ENCODE results near the gene EVC2.

EVC2 gene

DNA sequence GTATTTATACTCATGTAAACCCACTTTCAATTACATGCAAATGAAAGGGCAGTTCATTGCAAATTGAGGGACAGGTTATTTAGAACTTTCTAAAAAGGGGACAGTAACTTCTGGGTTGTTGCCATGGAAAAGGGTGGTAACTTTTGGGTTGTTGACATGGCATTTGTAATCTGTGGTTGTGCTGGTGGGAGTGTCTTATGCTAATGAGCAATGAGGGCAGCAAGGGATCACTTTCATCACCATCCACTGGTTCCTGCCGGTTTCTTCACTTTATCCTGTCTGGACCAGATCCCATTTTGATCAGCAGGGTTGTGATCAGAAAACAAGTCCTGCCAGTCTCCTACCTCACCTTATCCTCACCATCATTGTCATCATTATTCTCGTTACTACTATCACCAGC is 34.6 kb upstream of the EVC2 start:
- no peak for TF ChIP-seq CTCF (IDR thresholded peaks at IDR 0.05; ENCODE audit: borderline replicate concordance, insufficient read depth, low read depth, low read length)
- no peak overlapping the region for H3K4me3 ChIP-seq (ENCODE audit: low read depth, low read length)

DNA sequence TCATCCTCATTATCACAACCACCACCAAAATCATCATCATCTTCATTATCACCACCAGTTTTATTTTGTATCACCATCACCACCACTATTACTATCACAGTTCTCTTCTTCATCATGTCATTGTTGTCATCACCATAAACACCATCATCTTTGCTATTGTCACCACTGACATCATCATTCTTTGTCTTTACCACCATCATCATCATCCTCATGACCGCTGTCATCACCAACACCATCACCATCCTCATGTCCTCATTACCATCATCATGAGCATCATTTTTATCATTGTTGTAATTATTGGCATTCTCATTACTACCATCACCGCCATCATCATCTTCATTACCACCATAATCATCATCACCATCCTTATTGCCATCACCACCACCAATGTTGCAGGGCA is 34.0 kb upstream of the EVC2 start:
- no peak for TF ChIP-seq CTCF (IDR thresholded peaks at IDR 0.05; ENCODE audit: borderline replicate concordance, insufficient read depth, low read depth, low read length)
- no peak overlapping the region for H3K4me3 ChIP-seq (ENCODE audit: low read depth, low read length)

DNA sequence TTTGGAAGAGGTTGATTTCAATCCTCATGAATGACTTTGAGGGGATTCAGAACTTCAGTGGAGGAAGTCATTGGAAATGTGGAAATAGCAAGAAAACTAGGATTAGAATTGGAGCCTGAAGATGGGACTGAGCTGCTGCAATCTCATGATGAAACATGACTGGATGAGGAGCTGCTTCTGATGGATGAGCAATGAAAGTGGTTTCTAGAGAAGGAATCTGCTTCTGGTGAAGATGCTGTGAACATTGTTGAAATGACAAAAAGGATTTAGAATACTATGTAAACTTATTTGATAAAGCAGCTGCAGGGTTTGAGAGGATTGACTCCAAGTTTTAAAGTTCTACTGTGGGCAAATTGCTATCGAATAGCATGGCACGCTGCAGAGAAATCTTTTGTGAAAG is 29.7 kb upstream of the EVC2 start:
- TF ChIP-seq CTCF (IDR thresholded peaks at IDR 0.05; ENCODE audit: borderline replicate concordance, insufficient read depth, low read depth, low read length): no peak
- H3K4me3 ChIP-seq (ENCODE audit: low read depth, low read length): no peak overlapping the region

DNA sequence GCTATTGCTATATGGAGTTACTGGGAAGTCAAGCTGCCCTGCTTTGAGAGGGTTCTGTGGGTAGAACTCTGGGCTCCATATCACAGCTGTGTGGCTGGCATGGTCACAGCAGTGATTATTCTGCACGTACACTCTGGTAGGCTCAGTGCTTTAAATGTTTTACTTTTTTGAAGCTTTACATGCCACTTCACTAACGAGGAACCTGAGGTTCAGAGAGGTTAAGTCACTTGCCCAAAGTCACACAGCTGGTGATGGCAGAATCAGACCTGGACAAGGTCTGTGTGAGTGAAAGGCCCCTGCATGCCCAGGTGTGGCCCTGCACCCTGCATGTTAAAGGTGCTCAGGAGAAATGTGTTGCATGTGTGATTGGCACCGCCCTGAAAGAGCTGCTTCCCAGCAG is 27.1 kb upstream of the EVC2 start:
- no peak for TF ChIP-seq CTCF (IDR thresholded peaks at IDR 0.05; ENCODE audit: borderline replicate concordance, insufficient read depth, low read depth, low read length)

DNA sequence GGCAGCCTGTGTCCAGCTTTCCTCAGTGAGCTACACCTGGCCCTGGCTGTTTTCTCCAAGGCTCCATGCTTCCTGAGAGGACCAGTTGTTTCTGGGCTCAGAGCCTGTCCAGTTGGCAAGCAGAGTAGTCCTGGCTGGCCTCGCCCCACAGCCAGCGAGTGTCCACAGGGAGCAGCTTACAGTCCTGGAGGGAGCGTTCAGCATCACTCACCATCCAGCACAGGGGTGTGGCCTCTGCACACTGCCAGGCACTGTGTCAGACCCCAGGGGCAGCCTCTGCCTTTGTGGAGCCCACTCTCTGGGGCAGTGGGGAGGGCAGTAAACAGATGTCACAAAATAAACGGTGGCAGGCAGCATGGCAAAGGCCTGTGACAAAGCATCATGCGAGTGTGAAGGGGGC is 26.5 kb upstream of the EVC2 start:
- no peak overlapping the region for H3K4me3 ChIP-seq (ENCODE audit: low read depth, low read length)
- TF ChIP-seq CTCF (IDR thresholded peaks at IDR 0.05; ENCODE audit: borderline replicate concordance, insufficient read depth, low read depth, low read length): no peak

More for the DNA sequence above, 27.1 kb upstream of the EVC2 start:
- no peak overlapping the region for H3K4me3 ChIP-seq (ENCODE audit: low read depth, low read length)

DNA sequence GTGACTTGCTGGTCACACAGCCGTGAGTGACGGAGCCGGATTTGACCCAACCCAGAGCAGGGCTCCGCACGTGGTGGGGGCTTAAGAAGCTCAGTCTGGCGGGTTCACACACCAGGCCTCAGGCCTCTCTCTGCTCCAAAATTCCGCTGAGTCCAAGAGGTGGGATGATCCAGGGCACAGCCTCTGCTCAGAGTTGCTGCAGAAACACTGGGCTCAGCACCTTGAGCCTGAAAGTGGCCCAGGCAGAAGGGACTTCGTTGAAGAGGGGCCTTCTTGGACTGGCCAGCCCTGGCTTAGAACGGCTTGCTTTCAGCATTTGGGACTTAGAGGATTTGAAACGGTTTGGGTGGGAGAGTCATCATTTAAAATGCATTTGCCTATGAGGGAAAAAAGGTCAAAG is 23.8 kb upstream of the EVC2 start:
- TF ChIP-seq CTCF (IDR thresholded peaks at IDR 0.05; ENCODE audit: borderline replicate concordance, insufficient read depth, low read depth, low read length): no peak
- H3K4me3 ChIP-seq (ENCODE audit: low read depth, low read length): no peak overlapping the region

DNA sequence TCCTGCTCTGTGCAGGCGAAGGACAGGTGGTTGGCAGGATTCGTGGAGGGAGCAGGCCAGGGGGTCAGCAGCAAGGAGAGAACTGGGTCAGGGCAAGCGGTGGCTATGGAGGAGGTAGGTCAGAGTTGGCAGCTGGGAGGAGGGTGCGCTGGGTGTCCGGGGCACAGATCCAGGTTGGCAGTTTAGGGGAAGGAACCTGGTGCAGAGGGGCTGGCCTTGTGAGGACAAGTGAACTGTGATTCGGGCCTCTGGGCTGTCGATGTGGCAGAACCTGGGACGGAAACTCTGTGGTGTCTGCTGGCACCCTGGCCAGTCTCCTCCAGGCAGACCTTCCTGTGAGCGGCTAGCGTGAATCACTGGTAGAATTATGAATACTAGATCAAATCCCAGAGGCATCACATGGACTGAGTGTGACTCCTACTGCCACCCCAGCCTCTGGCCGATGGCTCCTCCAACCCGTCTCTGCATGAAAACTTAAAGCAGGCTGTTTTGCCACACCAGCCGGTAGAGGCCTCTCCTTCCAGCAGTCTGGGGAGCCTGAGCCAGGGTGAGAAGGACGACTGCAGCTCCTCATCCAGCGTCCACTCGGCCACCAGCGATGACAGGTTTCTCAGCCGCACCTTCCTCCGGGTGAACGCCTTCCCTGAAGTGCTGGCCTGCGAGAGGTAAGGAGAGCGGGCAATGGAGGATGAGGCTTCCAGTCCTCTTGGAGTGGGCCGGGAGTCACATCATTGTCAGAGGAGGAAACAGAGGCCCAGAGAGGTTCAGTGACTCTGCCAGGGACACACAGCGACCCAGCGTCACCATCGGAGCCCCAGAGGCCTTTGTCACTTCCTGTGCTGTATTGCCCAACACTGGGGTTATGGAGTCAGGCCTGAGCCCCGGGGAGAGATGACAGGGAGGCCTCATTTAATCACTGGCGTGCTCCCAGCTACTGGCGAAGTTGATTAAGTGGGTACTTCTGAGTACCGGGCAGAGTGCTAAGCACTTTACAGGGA is 22.9 kb upstream of the EVC2 start:
- H3K4me3 ChIP-seq (ENCODE audit: low read depth, low read length): no peak overlapping the region
- no peak for TF ChIP-seq CTCF (IDR thresholded peaks at IDR 0.05; ENCODE audit: borderline replicate concordance, insufficient read depth, low read depth, low read length)
